Right renal cortex interstitium (tissue), 3 donors: ENCODE data around the gene DUOX2. TPM values are rescaled to one million over a fixed set of nuclear protein-coding genes. Genes with fewer than 3 reads are reported as not detected.
"Not testable (repeated sequence)": the region's sequence is repeated elsewhere in the genome, so short reads cannot be mapped to it uniquely, and the experiment has no call there.

Experiments
- DNase-seq, 3 donors: peaks; one replicate each; pipeline ENCODE4 v3.0.0-alpha.2; 2013; ENCODE audit warnings: low read depth in 3 of 3, low spot score in 2 of 3
- polyA plus RNA-seq, 3 donors: library from polyadenylated mRNA; unstranded; fragments of 120-200 nt; gene quantifications; one replicate each; pipeline ENCODE4 v1.2.1, GENCODE V29; 2013; ENCODE audit not compliant: insufficient read length in 3 of 3

The DUOX2 gene
- polyA plus RNA-seq, 3 donors: 0.10 to 0.14 TPM; not detected in 1

DNA sequence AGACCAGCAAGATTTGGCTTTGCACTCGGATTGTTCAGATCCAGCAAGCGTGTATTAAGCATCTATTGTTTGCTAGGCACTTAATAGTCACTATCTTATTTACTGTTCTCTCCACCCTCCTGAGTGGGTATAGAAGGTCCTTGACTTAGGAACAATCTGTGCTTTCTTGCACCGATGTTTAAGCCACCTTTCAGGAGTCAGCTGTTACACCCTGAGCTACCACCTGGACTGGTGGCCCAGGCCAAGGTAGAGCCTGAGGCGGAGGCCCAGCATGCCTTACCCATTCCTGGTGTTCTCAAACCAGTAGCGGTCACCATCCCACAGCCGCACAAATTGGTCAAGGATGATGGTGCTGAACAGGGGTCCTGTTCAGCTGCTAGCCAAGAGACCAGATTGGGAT is 25.8 kb upstream of the DUOX2 start:
- no peak for DNase-seq

DNA sequence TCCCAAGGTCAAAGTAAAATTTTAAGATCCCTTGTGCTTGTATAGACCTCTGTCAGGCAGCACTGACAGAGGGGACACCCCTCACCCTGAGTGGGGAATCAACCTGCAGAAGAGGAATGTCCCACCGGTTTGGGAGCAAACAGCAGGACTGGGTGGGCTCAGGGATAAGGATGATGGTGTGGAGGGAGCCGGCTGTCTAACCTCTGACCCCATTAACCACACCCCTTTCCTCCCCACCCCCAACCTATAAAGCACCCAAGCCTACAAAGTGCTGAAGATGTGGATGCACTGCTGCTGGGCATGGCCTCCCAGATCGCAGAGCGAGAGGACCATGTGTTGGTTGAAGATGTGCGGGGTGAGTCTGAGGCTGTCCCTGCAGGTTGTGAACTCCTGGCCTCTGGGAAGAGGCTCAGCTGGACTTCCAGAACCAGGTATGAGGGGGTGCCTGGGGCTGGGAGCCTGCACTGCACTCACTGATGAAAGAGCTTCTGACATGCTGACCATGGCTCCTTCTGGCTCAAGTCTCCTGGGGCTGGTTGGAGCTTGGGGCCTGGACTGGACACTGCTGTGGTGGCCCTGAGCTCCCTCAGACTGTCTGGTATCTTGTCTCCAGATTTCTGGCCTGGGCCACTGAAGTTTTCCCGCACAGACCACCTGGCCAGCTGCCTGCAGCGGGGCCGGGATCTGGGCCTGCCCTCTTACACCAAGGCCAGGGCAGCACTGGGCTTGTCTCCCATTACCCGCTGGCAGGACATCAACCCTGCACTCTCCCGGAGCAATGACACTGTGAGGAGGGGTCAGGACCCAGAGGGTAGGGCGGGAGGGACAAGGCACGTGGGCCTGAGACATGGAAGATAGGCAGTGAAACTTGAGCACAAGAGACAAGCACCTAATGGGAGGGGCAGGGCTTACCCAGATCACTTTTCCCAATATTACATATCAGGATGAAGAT is 25.1 kb upstream of the DUOX2 start:
- no peak for DNase-seq

DNA sequence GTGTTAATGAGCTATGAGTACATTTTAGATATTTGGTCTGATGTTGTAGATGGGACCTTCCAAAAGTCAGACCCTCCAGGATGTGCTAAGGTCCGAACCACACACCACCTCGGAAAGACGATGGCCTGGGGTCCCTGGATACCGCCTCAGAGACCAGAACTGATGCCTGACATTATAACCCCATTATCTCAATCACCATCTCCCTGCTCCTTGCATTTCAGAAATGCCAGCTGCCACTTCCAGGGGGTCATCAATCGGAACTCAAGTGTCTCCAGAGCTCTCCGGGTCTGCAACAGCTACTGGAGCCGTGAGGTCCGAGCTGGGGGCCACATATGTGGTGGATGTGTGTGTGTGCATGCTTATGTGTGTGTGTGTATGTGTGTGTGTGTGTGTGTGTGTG is 23.7 kb upstream of the DUOX2 start:
- no peak for DNase-seq

DNA sequence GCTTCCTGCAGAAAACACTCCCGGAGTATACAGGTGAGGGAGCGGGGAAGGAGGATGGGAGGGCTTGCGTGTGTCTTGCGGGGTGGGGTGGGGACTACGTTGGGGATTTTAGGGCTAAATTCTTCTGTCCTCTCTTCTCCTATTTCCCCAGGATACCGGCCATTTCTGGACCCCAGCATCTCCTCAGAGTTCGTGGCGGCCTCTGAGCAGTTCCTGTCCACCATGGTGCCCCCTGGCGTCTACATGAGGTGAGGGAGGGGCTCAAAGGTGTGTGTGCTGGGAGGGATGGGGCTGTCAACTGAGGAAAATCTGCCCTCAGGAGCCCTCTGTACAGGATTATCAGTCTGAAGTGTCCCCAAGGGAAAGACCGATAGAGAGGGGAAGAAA is 22.4 kb upstream of the DUOX2 start:
- DNase-seq: no peak

DNA sequence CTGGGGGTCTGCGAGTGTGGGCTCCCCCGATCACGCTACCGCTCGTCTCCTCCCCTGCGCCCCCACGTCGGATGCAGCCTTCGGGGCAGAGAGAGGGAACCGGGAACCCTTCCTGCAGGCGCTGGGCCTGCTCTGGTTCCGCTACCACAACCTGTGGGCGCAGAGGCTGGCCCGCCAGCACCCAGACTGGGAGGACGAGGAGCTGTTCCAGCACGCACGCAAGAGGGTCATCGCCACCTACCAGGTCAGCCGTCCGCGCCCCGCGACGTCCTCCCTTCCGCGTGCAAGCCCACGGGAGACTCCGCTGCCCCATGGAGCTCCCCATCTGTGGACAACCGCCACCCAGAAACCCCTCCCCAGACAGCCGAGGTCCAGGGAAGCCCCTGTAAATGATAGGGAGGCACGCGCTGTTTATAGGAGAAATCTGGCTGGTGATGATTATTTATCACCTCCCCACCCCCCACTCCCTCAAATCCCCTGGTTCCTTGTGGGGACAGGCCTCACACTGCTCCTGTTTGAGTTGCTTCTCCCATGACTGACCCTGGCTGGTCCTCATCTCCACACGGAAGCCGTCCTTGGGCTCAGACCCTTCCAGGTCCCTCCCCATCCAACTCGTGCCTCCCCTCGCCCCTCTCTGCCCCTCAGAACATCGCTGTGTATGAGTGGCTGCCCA is 21.9 kb upstream of the DUOX2 start:
- DNase-seq: not testable (repeated sequence)

DNA sequence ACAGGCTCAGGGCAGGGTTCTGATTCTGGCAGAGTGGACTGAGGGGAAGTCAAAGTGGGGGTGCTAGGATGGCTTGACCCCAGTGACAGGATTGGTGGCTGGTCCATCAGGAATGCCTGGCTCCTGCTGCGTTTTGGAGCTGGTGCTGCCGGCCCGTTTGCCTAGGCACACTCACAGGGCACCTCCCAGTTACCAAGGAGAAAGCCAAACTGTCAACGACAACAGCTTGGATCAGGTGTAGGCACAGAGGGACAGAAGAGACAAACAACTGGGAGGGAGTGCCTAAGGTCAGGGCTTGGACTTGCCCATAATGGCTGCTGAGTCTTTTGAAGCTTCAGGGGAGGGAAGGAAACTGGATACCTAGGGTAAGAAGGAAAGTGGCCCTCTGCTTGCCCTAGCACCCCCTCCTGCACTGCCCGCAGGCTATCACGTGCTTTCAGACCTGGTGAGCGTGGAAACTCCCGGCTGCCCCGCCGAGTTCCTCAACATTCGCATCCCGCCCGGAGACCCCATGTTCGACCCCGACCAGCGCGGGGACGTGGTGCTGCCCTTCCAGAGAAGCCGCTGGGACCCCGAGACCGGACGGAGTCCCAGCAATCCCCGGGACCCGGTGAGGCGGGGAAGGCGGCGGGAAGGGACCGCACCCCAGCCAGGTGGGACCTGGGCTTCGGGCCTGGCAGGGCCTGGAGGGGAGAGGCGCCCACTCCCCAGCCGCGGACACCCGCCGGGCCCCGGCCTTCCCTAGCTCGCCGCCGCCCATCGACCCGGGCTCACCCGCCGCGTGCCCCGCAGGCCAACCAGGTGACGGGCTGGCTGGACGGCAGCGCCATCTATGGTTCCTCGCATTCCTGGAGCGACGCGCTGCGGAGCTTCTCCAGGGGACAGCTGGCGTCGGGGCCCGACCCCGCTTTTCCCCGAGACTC is 21.0 kb upstream of the DUOX2 start:
- no peak for DNase-seq

DNA sequence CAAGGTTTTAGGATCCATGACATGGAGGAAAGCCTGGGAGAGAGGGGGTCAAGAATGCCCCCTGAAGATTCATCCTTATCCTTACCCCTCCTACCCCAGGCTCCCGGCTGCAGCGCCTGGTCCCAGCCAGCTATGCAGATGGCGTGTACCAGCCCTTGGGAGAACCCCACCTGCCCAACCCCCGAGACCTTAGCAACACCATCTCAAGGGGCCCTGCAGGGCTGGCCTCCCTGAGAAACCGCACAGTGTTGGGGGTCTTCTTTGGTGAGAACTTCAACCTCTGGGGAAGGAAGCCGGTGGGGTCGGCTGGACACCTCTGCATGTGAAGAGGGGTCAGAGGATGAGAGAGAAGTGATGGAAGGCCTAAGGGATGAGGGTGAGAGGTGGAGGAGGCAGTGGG is 20.1 kb upstream of the DUOX2 start:
- DNase-seq: no peak

DNA sequence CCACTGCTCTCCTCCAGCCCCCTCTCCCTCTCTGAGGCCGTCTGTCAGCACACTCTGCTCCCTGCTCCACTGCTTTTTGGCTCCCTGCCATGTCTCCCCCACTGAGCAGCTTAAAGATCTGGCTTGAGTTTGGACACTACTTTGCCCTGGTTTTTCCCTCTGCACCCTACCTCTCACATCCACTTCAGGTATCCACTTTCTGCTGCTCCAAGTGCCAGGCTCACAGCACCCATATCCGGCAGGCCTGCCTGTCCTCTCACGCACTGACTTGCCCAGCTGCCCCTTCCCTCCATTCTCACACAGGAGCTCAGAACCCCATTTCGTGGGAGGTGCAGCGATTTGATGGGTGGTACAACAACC is 19.6 kb upstream of the DUOX2 start:
- DNase-seq: no peak

DNA sequence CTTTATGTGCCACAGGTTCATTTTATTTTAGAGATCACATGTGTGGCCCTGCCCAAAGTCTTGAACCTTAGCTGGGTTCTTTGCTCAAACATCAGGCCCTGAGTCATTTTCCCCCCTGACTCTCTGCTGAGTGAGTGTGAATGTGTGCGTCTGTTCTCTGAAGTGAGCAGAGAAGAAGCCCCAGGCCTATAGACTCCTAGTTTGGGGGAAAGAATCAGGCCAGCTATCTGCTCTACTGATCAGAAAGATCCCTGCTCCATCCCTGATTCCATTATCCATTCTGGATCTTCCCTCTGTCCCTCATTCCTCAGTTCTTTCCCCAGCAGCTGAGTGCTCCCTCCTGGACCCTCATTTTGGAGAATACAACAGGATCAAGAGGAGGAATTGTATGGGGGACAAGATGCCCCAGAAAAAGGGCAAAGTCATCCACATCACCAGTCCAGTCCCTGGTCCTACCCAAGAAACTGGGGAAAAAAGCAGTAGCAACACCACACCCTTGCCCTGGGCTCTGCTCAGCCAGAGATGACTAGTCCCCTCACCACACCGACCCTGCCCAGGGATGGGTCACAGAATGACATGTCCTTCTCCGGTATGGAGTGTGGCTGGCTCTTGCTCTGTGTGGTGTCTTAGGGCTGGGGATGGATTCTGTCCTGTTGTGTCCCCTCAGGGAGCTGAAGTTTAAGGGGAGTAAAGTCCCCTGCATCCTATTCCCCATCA is 19.0 kb upstream of the DUOX2 start:
- no peak for DNase-seq

DNA sequence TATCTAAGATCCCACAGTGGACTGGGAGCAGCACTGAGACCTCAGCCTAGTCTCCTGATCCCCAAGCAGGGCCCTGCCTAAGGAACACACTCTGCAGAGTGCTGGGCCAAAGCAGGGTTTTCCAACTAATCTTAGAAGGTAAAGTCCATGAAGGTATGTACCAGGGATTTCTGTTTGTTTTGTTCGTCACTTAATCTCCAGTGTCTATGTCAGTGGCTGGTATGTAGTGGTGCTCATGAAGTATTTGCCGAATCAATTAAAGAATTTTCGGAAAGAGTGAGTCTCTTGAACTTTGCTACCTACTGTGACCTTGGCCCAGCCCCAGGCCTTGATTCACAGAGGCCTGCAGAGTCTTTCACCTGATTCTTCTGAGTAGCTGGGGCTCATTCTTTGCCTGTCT is 17.5 kb upstream of the DUOX2 start:
- DNase-seq: no peak

DNA sequence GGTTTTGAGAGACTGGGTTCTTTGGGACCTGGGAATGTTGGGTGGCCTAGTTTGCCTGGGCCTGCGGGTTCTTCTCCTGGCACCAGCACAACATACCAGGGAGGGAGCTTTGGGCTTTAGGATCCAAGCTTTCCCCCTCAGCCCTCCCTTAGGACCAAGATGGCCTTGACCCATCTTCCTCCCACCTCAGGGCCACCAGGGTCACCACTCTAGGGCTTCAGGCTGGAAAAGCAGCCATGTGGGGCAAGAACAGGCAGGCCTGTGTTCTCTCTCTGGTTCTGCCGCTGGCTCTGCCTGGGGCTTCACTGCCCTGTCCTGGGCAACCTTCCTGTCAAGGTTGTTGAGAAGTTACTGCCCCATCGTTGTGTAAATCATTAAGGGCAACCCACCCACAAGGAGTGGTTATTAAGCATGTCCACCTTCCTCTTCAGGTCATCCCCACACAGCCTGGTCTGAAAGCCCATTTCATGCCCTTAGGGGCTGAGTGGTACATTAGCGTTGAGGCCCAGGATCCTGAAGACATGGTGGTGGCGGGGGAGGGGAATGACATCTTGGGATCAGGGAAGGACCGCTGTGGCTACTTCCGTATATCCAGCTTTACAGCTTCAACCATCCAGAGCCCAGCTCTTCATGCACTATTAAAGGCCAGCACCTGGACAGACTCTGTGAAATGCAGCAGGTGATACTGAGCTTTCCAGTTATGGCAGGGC is 16.5 kb upstream of the DUOX2 start:
- no peak for DNase-seq

DNA sequence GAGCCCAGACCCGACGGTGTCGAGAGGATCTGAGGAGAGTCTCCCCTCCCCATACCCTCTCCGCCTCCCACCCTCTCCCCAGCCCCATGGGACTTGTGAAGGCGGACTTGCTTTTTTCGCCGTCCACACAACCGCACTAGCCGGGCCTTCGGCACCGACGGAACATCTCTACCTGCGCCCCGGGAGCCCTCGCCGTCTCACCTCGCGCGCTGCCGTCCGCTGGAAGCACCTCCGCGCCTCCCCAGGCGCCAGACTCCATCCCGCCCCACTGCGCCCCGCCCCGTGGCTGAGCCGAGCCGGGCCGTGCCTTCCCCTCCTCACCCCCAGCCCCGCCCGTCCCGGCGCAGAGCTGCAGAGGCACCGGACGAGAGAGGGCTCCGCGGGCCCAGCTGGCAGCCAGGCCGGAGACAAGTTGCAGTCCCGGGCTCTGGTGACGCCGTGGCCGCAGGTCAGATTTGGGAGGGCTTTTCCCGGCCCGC is 15.7 kb upstream of the DUOX2 start, which contains the start of the genes DUOX1 and DUOXA1:
Gene DUOX1, plus strand, starts transcription at position 344 of the 479 bp plus-strand sequence. CDS start 1,973 bp downstream, outside the sequence.
Gene DUOXA1, minus strand, starts transcription at position 229 of the 479 bp plus-strand sequence. CDS start 6,865 bp downstream, outside the sequence.
- no peak for DNase-seq

DNA sequence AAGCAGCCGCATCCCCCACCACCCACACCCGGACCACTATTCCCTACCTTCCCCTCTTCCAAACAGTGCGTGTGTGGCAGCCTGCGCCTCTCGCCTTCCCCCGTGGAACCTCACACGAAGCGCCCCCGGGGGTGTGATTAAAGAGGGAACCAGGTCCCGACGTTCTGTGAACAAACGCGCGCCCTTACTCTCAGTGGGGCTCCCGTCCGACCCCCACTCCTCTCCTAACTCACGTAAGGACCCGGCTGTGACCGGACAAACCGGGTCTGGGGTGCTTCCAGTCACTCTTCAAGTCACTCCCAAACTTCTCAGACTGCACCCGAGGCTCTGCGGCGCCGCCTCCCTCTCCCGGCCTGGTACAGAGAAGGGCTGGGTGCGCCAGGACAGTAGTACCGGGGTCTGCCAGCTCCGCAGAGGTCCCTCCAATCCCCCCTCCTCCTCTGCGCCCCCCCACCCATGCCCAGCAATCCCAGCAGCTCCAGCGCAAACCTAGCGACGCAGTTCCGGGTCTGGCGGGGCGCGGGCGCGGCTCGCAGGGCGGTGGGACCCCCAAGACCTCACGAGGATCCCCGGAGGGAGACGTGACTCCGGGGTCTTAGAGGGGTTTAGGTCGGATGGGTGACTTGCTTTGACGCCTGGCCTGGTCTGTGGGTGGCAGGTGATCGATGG is 15.1 kb upstream of the DUOX2 start:
- DNase-seq: no peak

DNA sequence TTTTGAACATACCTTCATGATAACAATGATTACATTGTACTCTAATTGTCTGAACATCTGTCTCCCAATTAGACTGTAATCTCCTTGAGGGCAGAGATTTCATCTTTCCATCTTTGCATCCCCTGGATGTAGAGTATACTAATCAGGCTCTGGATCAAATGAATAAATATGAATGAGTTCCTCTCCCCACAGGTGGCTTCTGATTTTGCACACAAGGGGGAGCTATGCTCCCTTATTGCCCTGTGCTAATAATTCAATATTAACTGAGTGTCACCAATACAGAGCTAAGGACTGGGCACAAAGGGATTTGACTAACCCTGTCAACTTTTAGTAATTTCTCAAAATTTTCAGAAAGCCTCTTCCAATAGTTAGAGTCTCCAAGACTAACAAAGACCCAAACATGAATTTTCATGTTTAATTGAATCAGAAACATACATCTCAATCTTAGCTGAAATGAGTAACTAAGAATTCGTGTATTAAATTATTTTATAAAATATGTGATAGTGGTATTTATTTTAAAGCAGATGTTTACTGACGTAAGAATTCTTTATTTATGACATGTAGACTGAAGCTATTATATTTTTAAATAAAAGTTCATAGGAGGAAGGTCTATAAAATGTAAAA is 12.7 kb upstream of the DUOX2 start:
- no peak for DNase-seq

DNA sequence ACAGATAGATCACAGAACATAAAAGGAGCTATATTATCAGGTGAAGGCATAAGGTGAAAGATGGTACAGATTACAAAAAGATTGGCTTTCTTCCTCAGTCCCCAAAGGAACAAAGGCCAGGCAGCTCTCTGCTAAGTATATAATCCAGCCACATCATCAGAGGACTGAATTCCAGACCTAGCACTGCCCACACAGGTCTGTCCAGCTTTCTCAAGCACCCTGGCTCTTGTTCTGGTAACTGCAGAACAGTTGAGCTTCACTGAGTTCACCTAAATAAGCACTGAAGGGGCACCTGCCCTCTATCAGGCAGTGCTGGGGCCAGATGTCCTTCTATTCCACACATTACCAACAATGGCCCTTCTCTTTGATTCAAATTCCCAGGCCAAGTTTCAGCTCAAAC is 9.4 kb upstream of the DUOX2 start:
- no peak for DNase-seq

DNA sequence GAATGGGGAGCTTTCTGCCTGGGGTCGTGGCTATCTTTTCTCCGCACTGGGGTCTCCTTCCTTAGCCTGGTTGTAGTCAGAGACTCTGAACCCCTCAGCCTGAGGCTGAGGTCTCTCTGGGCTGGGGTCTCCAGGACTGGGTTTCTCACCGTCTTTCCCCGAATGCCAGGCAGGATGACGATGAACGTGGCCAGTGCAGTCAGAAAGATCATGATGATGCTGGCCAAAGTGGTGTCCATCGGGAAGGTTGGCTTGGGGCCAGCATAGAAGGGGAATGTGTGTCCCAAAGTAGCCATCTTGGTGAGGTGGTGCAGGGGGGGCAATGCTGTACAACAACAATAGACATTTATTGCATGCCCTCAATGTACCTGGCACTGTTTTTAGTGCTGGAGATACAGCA is 8.7 kb upstream of the DUOX2 start:
- DNase-seq: no peak

DNA sequence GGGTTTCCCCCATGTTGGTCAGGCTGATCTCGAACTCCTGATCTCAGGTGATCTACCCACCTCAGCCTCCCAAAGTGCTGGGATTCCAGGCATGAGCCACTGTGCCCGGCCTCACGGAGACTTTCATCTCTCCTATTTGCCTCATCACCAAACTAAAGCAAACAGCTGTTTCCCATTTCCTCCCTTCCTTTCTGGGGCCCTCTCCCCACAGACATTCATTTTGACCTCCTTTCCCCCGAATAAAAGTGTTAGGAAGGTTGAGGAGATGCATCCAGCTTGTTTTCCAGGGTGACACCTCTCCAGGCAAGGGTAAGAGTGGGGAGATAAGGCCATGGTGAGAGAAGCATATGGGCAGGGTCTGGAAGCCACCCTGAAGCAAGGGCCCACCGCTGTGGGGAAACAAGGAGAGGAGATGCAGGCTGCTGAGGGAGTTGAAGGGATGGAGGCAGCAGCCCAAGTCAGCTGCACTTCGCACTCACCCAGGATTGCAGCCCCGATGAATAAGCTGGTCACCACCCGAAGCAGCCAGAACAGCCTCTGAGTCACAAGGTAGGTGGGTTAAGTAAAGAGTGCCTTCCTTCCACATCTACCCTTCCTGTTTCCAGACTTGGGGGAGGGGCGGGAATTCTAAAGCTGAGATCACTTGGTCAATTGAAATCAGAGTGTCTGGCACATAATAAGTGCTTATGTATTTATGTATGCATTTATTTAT is 7.9 kb upstream of the DUOX2 start:
- no peak for DNase-seq

DNA sequence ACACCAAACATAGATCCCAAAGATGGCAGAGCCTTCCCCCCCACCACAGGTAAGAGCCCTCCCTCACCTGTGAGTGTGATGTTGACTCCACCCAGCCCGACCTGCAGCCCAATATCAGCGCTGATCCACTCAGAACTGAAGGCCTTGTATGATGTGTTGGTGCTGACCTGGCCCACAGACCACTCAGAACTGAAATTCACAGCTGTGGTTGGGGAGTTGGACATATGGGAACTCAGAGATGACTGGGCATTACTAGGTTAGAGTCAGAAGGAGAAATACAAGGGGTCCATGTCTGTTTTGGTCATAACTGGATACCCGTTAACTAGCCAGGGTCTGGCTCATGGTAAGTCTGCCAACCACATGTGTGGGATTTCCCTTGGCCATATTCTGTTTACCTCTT is 7.0 kb upstream of the DUOX2 start:
- no peak for DNase-seq
